Measurements from ENCODE around the gene MEX3D. TPM values are rescaled to one million over a fixed set of nuclear protein-coding genes. Genes with fewer than 3 reads are reported as not detected.

Gene MEX3D
- total RNA-seq, 2 donors from 2014 or later: 31.9 to 54.3 TPM

DNA sequence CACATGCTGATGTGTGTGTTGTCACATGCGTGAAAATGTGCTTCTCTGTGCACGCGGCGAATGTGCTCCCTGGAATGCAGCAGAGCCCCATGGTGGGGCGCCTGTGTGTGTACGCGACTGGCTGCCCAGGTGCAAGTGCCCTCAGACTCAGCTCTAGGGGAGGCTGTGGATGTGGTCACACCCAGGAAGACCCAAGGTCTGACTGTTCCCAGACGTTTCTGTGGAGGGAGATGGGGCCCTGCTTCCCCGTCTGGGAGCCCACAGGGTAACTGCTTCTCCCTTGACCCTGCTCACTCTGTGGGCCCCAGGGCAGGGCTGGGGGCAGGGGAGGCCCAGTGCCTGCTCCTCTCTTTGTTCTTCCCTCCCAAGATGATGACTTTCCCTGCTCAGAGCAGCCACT is 45.0 kb upstream of the MEX3D start:
- DNase-seq: no peak
- H3K4me1 ChIP-seq: no peaks in the 10 kb centered on the region
- H3K9ac ChIP-seq (ENCODE audit: low read depth in 2 of 2, low read length in 2 of 2): no peak overlapping the region
- no peaks in the 10 kb centered on the region for H3K27me3 ChIP-seq
- TF ChIP-seq, protein P1, sequence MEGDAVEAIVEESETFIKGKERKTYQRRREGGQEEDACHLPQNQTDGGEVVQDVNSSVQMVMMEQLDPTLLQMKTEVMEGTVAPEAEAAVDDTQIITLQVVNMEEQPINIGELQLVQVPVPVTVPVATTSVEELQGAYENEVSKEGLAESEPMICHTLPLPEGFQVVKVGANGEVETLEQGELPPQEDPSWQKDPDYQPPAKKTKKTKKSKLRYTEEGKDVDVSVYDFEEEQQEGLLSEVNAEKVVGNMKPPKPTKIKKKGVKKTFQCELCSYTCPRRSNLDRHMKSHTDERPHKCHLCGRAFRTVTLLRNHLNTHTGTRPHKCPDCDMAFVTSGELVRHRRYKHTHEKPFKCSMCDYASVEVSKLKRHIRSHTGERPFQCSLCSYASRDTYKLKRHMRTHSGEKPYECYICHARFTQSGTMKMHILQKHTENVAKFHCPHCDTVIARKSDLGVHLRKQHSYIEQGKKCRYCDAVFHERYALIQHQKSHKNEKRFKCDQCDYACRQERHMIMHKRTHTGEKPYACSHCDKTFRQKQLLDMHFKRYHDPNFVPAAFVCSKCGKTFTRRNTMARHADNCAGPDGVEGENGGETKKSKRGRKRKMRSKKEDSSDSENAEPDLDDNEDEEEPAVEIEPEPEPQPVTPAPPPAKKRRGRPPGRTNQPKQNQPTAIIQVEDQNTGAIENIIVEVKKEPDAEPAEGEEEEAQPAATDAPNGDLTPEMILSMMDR (IDR thresholded peaks at IDR 0.05): no peak
- peaks cover 4% of the 10 kb centered on the region for H3K36me3 ChIP-seq
- no peak overlapping the region for H3K4me3 ChIP-seq
- intact Hi-C loops (cut with DNase I): no loop called here
- no peaks in the 10 kb centered on the region for H3K9me3 ChIP-seq
- no peak overlapping the region for H3K27ac ChIP-seq

DNA sequence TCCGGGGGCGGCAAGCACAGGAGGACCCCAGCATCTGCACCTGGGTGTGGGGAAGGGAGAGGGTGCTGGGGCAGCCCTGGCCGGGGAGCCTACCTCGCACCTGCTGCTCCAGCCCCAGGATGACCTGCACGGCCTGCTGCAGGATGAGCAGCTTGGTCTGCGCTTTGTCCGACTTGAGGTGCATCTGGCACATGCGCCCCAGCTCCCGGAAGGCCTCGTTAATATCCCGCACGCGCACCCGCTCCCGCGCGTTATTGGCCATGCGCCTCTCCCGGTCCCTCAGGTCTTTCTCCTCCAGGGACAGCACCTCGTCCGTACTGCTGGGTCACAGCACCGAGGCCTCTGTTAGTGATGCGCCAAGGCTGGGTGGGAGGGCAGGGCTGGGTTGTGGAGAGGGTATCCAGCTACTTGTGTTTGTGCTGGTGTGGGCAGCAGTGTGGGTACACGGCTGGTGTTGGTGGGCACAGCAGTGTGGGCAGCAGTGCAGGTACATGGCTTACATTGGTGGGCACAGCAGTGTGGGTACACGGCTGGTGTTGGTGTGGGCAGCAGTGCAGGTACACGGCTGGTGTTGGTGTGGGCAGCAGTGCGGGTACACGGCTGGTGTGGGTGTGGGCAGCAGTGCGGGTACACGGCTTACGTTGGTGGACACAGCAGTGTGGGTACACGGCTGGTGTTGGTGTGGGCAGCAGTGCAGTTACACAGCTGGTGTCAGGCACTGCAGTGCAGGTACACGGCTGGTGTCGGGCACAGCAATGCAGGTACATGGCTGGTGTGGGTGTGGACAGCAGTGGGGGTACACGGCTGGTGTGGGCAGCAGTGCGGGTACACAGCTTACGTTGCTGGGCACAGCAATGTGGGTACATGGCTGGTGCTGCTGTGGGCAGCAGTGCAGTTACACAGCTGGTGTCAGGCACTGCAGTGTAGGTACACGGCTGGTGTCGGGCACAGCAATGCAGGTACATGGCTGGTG is 44.3 kb upstream of the MEX3D start:
- H3K27ac ChIP-seq: no peak overlapping the region
- no peak overlapping the region for H3K9ac ChIP-seq (ENCODE audit: low read depth in 2 of 2, low read length in 2 of 2)
- no peaks in the 10 kb centered on the region for H3K27me3 ChIP-seq
- no peak overlapping the region for H3K4me3 ChIP-seq
- TF ChIP-seq, protein P1 (IDR thresholded peaks at IDR 0.05): no peak
- no peaks in the 10 kb centered on the region for H3K9me3 ChIP-seq
- peaks cover 4% of the 10 kb centered on the region for H3K36me3 ChIP-seq
- intact Hi-C loops (cut with DNase I): no loop called here
- no peaks in the 10 kb centered on the region for H3K4me1 ChIP-seq
- no peak for DNase-seq

DNA sequence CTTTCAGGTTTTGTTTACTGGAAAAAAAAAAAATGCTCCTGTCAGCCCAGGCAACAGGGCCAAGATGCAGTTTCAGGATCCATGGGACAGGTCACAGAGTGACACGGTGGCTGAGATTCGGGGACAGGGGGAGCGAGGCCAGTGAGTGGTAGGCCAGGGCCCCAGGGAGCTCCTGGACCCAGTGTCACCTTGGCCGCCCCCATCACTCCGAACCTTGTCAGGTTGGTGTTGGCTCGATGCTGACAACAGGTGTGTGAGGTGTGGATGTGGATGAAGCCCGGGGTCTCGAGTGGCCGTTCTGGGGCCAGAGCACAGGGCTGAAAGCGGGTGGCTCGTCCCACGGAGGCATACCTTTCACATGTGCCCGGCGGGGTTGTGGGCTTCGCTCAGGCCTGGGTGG is 43.2 kb upstream of the MEX3D start:
- H3K9me3 ChIP-seq: no peaks in the 10 kb centered on the region
- DNase-seq: no peak
- intact Hi-C loops (cut with DNase I): no loop called here
- H3K36me3 ChIP-seq: peaks cover 4% of the 10 kb centered on the region
- no peak overlapping the region for H3K27ac ChIP-seq
- H3K4me1 ChIP-seq: no peaks in the 10 kb centered on the region
- TF ChIP-seq, protein P1 (IDR thresholded peaks at IDR 0.05): no peak
- H3K4me3 ChIP-seq: no peak overlapping the region
- no peak overlapping the region for H3K9ac ChIP-seq (ENCODE audit: low read depth in 2 of 2, low read length in 2 of 2)
- no peaks in the 10 kb centered on the region for H3K27me3 ChIP-seq

DNA sequence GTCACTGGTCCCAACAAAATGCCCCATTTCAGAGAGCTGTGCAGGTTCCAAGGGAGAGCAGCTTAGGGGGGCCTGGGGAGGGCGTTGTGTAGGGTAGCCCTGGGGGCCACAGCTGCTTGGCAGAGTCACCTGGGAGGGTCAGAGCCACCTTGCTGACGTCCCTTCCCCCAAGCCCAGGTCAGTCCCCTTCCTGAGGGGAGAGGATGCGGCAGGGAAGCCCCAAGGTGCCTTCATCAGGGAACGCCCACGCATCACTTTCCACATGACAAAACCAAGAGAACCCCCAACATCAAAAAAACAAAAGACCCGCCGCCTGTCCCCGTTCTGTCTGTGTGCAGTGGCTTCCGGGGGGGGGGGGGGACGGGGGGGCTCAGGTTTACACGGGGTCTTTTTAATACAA is 42.5 kb upstream of the MEX3D start:
- H3K9ac ChIP-seq (ENCODE audit: low read depth in 2 of 2, low read length in 2 of 2): no peak overlapping the region
- no peak overlapping the region for H3K27ac ChIP-seq
- TF ChIP-seq, protein P1 (IDR thresholded peaks at IDR 0.05): no peak
- no peak overlapping the region for H3K4me3 ChIP-seq
- DNase-seq: no peak
- H3K27me3 ChIP-seq: no peaks in the 10 kb centered on the region
- intact Hi-C loops (cut with DNase I): no loop called here
- H3K36me3 ChIP-seq: peaks cover 4% of the 10 kb centered on the region
- H3K9me3 ChIP-seq: no peaks in the 10 kb centered on the region
- H3K4me1 ChIP-seq: no peaks in the 10 kb centered on the region

DNA sequence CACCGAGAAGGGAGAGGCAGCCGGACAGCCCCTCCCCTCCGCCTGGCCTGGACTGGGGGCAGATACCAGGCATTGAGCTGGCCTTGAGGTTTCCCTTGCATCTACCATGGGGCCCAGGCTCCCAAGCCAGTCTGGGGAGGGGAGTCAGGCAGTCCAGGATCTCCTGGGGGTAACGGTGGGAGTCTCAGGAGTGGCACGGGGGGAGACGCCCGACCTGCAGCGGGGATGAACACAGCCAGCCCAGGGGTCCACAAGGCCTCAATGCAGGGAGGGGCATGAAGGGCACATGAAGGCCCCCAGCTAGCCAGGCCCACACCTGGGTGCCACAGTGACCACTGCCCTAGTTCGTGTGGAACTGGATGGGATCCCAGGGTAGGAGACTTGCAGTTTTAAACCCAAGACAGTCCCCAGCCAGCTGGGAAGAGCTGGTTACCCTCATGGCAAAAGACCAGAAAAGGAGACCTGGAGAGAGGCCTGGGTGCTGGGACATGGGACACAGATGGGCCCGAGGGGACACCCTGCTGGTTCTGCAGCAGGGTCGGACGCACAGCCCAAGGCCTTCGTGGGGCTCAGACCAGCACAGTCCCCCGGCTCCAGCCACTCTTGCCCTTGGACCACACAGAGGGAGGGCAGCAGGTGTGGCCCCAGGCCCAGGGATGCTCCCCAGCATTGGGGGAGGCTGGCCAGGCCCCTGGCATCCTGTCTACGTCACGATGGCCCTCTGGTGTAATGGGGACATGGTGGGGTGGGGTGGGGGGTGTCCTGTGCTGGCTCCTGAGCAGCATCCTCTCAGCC is 41.8 kb upstream of the MEX3D start:
- Histone ChIP-seq H3K4me3 (no peak overlapping the region), H3K27ac (no peak overlapping the region), H3K4me1 (no peaks in the 10 kb centered on the region), H3K36me3 (no peaks in the 10 kb centered on the region), H3K27me3 (no peaks in the 10 kb centered on the region), H3K9ac (ENCODE audit: low read depth in 2 of 2, low read length in 2 of 2) (peak overlapping the region in 1 of 2 donors; percentile 34), H3K9me3 (no peaks in the 10 kb centered on the region)
- DNase-seq: no peak
- TF ChIP-seq, protein P1 (IDR thresholded peaks at IDR 0.05): no peak
- intact Hi-C loops (cut with DNase I): no loop called here
